ENCODE measurements around the gene TMEFF2.

DNA sequence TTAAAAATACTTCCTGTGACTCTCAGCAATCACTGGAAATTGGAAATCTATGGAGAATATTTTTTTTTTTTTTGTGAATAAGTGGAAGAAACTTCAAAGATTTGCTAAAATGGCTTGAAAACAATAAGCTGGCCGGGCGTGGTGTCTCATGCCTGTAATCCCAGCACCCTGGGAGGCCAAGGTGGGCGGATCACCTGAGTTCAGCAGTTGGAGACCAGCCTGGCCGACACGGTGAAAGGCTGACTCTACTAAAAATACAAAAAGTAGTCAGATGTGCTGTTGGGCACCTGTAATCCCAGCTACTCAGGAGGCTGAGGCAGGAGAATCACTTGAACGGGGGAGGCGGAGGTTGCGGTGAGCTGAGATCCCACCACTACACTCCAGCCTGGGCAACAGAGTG is 192.3 kb downstream of the TMEFF2 start:
- TF ChIP-seq, protein P1, sequence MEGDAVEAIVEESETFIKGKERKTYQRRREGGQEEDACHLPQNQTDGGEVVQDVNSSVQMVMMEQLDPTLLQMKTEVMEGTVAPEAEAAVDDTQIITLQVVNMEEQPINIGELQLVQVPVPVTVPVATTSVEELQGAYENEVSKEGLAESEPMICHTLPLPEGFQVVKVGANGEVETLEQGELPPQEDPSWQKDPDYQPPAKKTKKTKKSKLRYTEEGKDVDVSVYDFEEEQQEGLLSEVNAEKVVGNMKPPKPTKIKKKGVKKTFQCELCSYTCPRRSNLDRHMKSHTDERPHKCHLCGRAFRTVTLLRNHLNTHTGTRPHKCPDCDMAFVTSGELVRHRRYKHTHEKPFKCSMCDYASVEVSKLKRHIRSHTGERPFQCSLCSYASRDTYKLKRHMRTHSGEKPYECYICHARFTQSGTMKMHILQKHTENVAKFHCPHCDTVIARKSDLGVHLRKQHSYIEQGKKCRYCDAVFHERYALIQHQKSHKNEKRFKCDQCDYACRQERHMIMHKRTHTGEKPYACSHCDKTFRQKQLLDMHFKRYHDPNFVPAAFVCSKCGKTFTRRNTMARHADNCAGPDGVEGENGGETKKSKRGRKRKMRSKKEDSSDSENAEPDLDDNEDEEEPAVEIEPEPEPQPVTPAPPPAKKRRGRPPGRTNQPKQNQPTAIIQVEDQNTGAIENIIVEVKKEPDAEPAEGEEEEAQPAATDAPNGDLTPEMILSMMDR (conservative IDR thresholded peaks at IDR 0.05; ENCODE audit: low read length): no peak
- no peak for TF ChIP-seq EZH2phosphoT487 (IDR thresholded peaks at IDR 0.05; ENCODE audit: borderline replicate concordance)

All from Loucy (cell line).